ENCODE results near the gene PRMT1.

- TF ChIP-seq CTCF (IDR thresholded peaks at IDR 0.05), result no peak
- TF ChIP-seq POLR2AphosphoS5 (IDR thresholded peaks at IDR 0.05; ENCODE audit: low read depth, low read length), result no peak
- no peak for TF ChIP-seq REST (IDR thresholded peaks at IDR 0.05; ENCODE audit: insufficient read depth in 1 of 2, low read depth in 2 of 2, low read length in 1 of 2)
- no peak for TF ChIP-seq SIN3A (IDR thresholded peaks at IDR 0.05; ENCODE audit: borderline replicate concordance, insufficient read depth, low read depth, low read length)
Measured at GRCh38 chr19:49687150-49687549, 10.1 kb downstream of the PRMT1 start.
